GM12801 (cell line): Measurements from ENCODE around the gene VEZT.

ENCODE experiments used
- TF ChIP-seq, protein P1 (sequence below): IDR thresholded peaks from one replicate; pipeline ENCODE4 v1.5.1; 2011; ENCODE audit warnings: control low read depth; ENCODE audit not compliant: insufficient read length; ENCODE audit errors: extremely low read depth

Gene VEZT

DNA sequence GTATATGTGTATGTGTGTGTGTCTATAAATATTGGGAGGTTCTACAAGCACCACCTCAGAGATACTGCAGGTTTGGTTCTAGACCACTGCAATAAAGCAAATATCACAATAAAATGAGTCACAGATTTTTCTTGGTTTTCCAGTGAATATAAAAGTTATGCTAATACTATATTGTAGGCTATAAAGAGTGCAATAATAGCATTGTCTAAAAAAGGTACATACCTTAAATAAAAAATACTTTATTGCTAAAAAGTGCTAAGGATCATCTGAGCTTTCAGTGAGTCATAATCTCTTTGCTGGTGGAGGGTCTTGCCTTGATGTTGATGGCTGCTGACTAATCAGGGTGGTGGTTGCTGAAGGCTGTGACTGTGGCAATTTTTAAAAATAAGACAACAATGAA lies 111.1 kb downstream of the VEZT start:
- TF ChIP-seq, protein P1, sequence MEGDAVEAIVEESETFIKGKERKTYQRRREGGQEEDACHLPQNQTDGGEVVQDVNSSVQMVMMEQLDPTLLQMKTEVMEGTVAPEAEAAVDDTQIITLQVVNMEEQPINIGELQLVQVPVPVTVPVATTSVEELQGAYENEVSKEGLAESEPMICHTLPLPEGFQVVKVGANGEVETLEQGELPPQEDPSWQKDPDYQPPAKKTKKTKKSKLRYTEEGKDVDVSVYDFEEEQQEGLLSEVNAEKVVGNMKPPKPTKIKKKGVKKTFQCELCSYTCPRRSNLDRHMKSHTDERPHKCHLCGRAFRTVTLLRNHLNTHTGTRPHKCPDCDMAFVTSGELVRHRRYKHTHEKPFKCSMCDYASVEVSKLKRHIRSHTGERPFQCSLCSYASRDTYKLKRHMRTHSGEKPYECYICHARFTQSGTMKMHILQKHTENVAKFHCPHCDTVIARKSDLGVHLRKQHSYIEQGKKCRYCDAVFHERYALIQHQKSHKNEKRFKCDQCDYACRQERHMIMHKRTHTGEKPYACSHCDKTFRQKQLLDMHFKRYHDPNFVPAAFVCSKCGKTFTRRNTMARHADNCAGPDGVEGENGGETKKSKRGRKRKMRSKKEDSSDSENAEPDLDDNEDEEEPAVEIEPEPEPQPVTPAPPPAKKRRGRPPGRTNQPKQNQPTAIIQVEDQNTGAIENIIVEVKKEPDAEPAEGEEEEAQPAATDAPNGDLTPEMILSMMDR: no peak

DNA sequence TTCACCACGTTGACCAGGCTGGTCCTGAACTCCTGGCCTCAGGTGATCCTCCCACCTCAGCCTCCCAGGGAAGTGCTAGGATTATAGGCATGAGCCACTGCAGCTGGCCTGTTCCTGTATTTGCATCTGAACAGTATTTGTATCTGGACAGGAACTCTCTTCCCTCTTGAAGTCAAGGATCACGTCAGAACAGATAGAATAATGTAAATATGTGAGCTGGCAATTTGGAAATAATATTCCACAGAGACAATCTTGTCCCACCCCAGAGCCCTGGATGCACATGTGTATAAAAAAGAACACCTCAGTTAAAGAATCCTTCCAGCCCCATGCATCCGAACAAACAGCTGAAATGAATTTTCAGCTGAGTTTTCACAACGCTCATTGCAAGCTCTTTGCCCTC lies 118.3 kb downstream of the VEZT start:
- TF ChIP-seq, protein P1: no peak

DNA sequence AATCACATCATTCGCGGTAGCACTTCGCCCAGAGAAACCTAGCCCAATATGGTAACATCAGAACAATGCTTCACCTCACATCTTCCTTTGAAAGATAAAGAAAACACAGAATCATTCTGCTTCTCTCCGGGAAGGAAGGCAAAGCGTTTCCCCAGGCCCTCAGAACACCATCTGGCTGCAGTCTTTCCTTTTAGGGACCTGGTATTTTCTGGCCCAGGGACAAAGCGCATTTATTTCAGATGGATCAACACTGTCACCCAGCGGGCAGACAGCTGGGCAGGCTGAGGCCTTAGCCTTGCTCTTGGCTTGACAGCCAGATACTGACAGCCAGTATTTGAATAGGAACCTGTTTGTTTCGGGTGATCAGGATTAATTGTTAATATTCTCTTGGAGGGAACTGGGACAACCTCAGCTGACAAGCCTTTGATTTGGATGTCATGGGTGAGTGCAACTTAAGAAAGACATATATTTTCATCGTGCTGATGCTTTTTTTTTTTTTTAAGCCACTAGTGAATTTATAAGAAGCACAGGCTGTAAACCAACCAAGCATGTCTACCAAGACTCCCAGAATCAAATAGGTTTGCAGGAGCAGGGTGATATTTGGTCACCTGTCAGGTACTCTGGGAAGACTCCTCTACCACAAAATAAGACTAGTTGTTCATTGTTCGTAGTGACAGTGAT lies 118.9 kb downstream of the VEZT start:
- TF ChIP-seq, protein P1: no peak

DNA sequence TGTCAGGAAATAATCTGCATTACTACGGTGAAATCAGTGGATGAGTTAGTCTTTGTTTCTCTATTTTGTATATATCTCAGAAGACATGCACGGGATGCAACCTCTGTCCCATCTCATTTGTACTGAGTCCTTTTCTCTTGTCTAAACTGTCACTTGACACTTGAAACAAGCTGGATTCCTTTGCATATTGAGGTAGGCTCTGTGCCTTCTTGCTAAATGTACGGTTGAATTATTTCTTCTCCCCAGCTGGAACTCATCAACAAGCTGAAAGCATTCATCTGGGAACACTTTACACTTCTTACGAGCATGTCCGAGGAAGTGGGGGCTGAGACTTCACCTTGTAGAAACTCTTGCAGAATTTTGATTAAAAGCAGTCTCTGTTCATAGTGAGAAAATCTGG lies 119.5 kb downstream of the VEZT start:
- TF ChIP-seq, protein P1: no peak

DNA sequence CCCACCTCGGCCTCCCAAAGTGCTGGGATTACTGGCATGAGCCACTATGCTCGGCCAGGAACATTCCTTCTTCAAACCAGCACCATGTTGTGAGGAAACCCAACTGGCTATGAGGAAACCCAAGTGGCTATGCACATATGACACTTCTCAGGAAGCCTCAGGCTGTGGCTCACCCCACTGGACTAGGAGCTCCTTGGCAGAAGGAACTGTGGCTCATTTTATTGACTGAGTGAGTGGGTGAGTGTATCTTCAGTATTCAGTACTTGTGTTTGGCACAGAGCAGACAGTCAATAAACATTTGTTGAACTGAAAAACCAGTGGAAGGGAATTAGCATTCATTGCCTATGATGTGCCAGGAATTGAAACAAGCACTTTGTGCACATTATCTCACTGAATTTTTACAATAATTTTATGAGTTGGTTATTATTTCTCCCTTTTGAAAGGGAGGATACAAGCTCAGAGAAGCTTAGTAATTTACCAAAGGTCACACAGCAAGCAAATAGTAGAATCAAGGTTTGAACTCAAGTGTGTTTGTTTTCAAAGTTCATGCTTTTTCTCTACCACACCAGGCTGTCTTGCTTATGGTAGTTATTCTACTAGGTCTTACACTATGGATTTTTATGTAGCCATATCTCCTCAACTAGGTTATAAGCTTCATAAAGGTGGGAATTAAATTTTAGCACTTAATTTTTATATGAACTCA lies 121.6 kb downstream of the VEZT start:
- TF ChIP-seq, protein P1: no peak

DNA sequence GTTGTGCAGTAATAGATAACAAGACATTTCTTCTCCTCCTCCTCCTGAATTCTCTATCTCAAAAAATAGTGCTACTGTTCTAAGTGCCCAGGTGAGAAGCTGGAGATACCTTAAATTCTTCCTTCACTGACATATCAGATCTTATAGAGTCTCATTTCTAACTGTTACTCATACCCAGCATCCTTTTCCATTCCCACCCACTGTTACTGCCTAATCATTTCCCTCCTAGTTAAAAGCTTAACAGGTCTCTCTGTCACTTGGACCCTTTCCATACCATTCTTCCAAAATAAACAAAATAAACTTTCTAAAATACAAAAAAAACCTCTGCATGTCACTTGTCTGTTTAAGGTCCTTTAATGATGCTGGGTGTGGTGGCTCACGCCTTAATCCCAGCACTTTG lies 124.4 kb downstream of the VEZT start:
- TF ChIP-seq, protein P1: no peak

DNA sequence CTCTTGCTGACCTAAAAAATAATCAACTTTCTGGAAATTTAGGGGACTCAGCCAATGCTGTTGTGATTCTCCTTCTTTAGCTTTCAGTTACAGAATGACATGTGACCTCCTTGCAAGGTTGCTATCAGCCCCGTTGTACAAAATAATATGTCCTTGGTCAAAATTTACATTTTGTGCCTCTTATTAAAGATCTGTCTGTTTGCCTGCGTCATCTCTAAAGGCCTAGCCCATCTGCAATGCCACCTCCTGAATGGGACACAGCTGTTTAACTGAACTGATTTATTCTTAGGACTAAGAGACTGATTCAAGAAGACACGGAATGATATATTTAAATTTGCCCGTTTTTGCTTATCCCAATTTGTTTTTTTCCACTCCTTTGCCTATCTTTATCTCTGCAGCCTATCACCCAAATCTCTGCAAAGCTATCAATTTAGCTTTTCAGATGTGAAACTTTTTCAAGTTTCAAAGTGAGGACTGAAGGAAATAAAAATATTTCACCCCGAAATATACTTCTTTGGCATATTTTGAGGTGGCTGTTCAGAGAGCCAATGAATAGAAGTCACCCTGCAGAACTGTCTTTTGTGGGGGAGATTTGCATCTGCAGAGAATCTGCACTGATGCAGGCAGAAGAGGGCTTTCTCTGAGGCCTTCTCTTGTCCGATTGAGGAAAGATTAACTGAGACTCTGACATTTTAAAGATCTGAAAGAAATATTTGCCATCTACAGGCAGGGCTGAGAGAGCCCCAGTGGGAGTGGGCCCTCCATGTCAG lies 126.0 kb downstream of the VEZT start:
- TF ChIP-seq, protein P1: no peak
